DOHH2 (cell line): ENCODE data around the gene ASGR1.

Source experiments
- CTCF ChIP-seq: fragments of 200-600 bp; sonication (generic); IDR thresholded peaks from one replicate; pipeline ENCODE4 v1.5.1; 2014; ENCODE audit warnings: antibody characterized with exemption, mild to moderate bottlenecking, low read depth, low read length; ENCODE audit not compliant: poor library complexity, severe bottlenecking
- EZH2phosphoT487 ChIP-seq: fragments of 200-600 bp; sonication (generic); IDR thresholded peaks from 2 replicates; pipeline ENCODE4 v1.6.1; 2017; ENCODE audit warnings: borderline replicate concordance, mild to moderate bottlenecking, antibody characterized with exemption, low read length, moderate library complexity, mixed read lengths

- TF ChIP-seq CTCF (no peak), EZH2phosphoT487 (no peak)
Measured at GRCh38 chr17:7225711-7226331, 46.7 kb upstream of the ASGR1 start.
